GM18951 (cell line): ENCODE measurements around the gene TSPAN18.

ENCODE experiments used
- POLR2A ChIP-seq: IDR thresholded peaks from 4 replicates; pipeline ENCODE4 v1.6.1; 2011; ENCODE audit warnings: mild to moderate bottlenecking; ENCODE audit not compliant: insufficient read length, insufficient read depth; ENCODE audit errors: extremely low read depth
- in situ Hi-C: fragments of 300-500 bp; cut with MboI; formaldehyde crosslinking; loops from one replicate; pipeline ENCODE4 v1.12.0; 2022; ENCODE audit warnings: low sequenced_read_pairs, mixed read lengths, inconsistent platforms; ENCODE audit not compliant: unreplicated experiment

Gene TSPAN18

GRCh38 chr11:44775366-44775984, 48.7 kb downstream of the TSPAN18 start:
- in situ Hi-C loops, result no loop called here
- TF ChIP-seq POLR2A, result no peak

GRCh38 chr11:44775985-44776446, 49.3 kb downstream of the TSPAN18 start:
- in situ Hi-C loops, result no loop called here
- TF ChIP-seq POLR2A, result no peak

- no peak for TF ChIP-seq POLR2A
- in situ Hi-C loops, result no loop called here
These were observed 49.9 kb downstream of the TSPAN18 start for GRCh38 chr11:44776551-44777208.

GRCh38 chr11:44777209-44778194, 50.7 kb downstream of the TSPAN18 start:
- no peak for TF ChIP-seq POLR2A
- in situ Hi-C loops, result no loop called here

GRCh38 chr11:44778195-44779100, 51.7 kb downstream of the TSPAN18 start:
- in situ Hi-C loops, result no loop called here

GRCh38 chr11:44779736-44780520, 53.2 kb downstream of the TSPAN18 start:
- TF ChIP-seq POLR2A, result no peak
- in situ Hi-C loops, result no loop called here

More at GRCh38 chr11:44778195-44779100, 51.7 kb downstream of the TSPAN18 start:
- TF ChIP-seq POLR2A, result no peak

- in situ Hi-C loops, result no loop called here
- TF ChIP-seq POLR2A, result no peak
These were observed 54.3 kb downstream of the TSPAN18 start for GRCh38 chr11:44780940-44781631.

- in situ Hi-C loops, result no loop called here
- no peak for TF ChIP-seq POLR2A
These were observed 54.9 kb downstream of the TSPAN18 start for GRCh38 chr11:44781655-44782054.

- in situ Hi-C loops, result no loop called here
- no peak for TF ChIP-seq POLR2A
These were observed 55.7 kb downstream of the TSPAN18 start for GRCh38 chr11:44782478-44782877.

- TF ChIP-seq POLR2A, result no peak
- in situ Hi-C loops, result no loop called here
These were observed 57.6 kb downstream of the TSPAN18 start for GRCh38 chr11:44784436-44784760.

GRCh38 chr11:44784851-44785250, 58.1 kb downstream of the TSPAN18 start:
- no peak for TF ChIP-seq POLR2A
- in situ Hi-C loops, result no loop called here
